HEK293 (cell line): ENCODE measurements around the gene NFIL3.

Experiments
- BCL11A ChIP-seq: fragments of 450-650 bp; formaldehyde crosslinking; IDR thresholded peaks from 2 replicates; pipeline ENCODE4 v1.5.1; 2016; ENCODE audit warnings: low read depth, missing biosample characterization, missing genetic modification characterization
- BCL11B ChIP-seq: fragments of 450-650 bp; formaldehyde crosslinking; IDR thresholded peaks from 2 replicates; pipeline ENCODE4 v1.5.1; 2016; ENCODE audit warnings: low read depth, missing biosample characterization, missing genetic modification characterization
- GLI4 ChIP-seq: fragments of 450-650 bp; formaldehyde crosslinking; IDR thresholded peaks from 2 replicates; pipeline ENCODE4 v1.5.1; 2016; ENCODE audit warnings: missing biosample characterization, missing genetic modification characterization
- KLF7 ChIP-seq: fragments of 450-650 bp; formaldehyde crosslinking; IDR thresholded peaks from 2 replicates; pipeline ENCODE4 v1.5.1; 2016; ENCODE audit warnings: missing biosample characterization, missing genetic modification characterization, borderline replicate concordance
- MZF1 ChIP-seq: fragments of 450-650 bp; formaldehyde crosslinking; IDR thresholded peaks from 2 replicates; pipeline ENCODE4 v1.5.1; 2017; ENCODE audit warnings: missing biosample characterization, missing genetic modification characterization, borderline replicate concordance
- RBAK ChIP-seq: fragments of 450-650 bp; formaldehyde crosslinking; IDR thresholded peaks from 2 replicates; pipeline ENCODE4 v1.5.1; 2016; ENCODE audit warnings: missing biosample characterization, missing genetic modification characterization
- SALL2 ChIP-seq: fragments of 450-650 bp; formaldehyde crosslinking; IDR thresholded peaks from 2 replicates; pipeline ENCODE4 v1.5.0; 2017; ENCODE audit warnings: missing biosample characterization, mild to moderate bottlenecking, missing genetic modification characterization, borderline replicate concordance
- SP3 ChIP-seq: fragments of 450-650 bp; formaldehyde crosslinking; IDR thresholded peaks from 2 replicates; pipeline ENCODE4 v1.5.1; 2016; ENCODE audit warnings: missing biosample characterization, missing genetic modification characterization
- SP7 ChIP-seq: fragments of 450-650 bp; formaldehyde crosslinking; IDR thresholded peaks from 2 replicates; pipeline ENCODE4 v1.5.1; 2016; ENCODE audit warnings: missing biosample characterization, missing genetic modification characterization
- TCF7L2 ChIP-seq: IDR thresholded peaks from 2 replicates; pipeline ENCODE4 v1.6.1; 2011; ENCODE audit warnings: low read depth, mild to moderate bottlenecking, inconsistent platforms, low read length, moderate library complexity, borderline replicate concordance
- ZFP37 ChIP-seq: fragments of 450-650 bp; formaldehyde crosslinking; IDR thresholded peaks from 2 replicates; pipeline ENCODE4 v1.5.1; 2016; ENCODE audit warnings: missing biosample characterization, missing genetic modification characterization
- ZIC2 ChIP-seq: fragments of 450-650 bp; formaldehyde crosslinking; IDR thresholded peaks from 2 replicates; pipeline ENCODE4 v1.5.1; 2016; ENCODE audit warnings: missing biosample characterization, missing genetic modification characterization
- ZNF132 ChIP-seq: fragments of 450-650 bp; formaldehyde crosslinking; IDR thresholded peaks from 2 replicates; pipeline ENCODE4 v1.5.1; 2017; ENCODE audit warnings: missing biosample characterization, missing genetic modification characterization, borderline replicate concordance
- ZNF169 ChIP-seq: fragments of 450-650 bp; formaldehyde crosslinking; IDR thresholded peaks from 2 replicates; pipeline ENCODE4 v1.5.1; 2016; ENCODE audit warnings: missing biosample characterization, missing genetic modification characterization
- ZNF211 ChIP-seq: fragments of 450-650 bp; formaldehyde crosslinking; IDR thresholded peaks from 2 replicates; pipeline ENCODE4 v1.5.1; 2016; ENCODE audit warnings: low read depth, missing biosample characterization, missing genetic modification characterization
- ZNF214 ChIP-seq: fragments of 450-650 bp; formaldehyde crosslinking; IDR thresholded peaks from 2 replicates; pipeline ENCODE4 v1.5.1; 2017; ENCODE audit warnings: missing biosample characterization, mild to moderate bottlenecking, missing genetic modification characterization, borderline replicate concordance
- ZNF341 ChIP-seq: fragments of 450-650 bp; formaldehyde crosslinking; IDR thresholded peaks from 2 replicates; pipeline ENCODE4; 2016; ENCODE audit warnings: low read depth, missing biosample characterization, missing genetic modification characterization
- ZNF394 ChIP-seq: fragments of 450-650 bp; formaldehyde crosslinking; IDR thresholded peaks from 2 replicates; pipeline ENCODE4 v1.5.1; 2016; ENCODE audit warnings: missing biosample characterization, missing genetic modification characterization, mild to moderate bottlenecking, moderate library complexity, borderline replicate concordance
- ZNF560 ChIP-seq: fragments of 450-650 bp; formaldehyde crosslinking; IDR thresholded peaks from 2 replicates; pipeline ENCODE4 v1.5.1; 2017; ENCODE audit warnings: missing biosample characterization, missing genetic modification characterization, borderline replicate concordance
- ZNF626 ChIP-seq: fragments of 450-650 bp; sonication (Bioruptor Pico); formaldehyde crosslinking; IDR thresholded peaks from 2 replicates; pipeline ENCODE4 v1.5.1; 2018; ENCODE audit warnings: missing biosample characterization, missing genetic modification characterization, inconsistent platforms
- ZNF670 ChIP-seq: fragments of 450-650 bp; formaldehyde crosslinking; IDR thresholded peaks from 2 replicates; pipeline ENCODE4 v1.5.1; 2016; ENCODE audit warnings: missing biosample characterization, missing genetic modification characterization, low read depth
- ZNF707 ChIP-seq: fragments of 450-650 bp; formaldehyde crosslinking; IDR thresholded peaks from 2 replicates; pipeline ENCODE4 v1.5.1; 2016; ENCODE audit warnings: missing biosample characterization, missing genetic modification characterization
- ZNF747 ChIP-seq: fragments of 450-650 bp; formaldehyde crosslinking; IDR thresholded peaks from 2 replicates; pipeline ENCODE4 v1.5.1; 2016; ENCODE audit warnings: missing biosample characterization, missing genetic modification characterization
- ZNF777 ChIP-seq: fragments of 450-650 bp; formaldehyde crosslinking; IDR thresholded peaks from 2 replicates; pipeline ENCODE4 v1.5.1; 2017; ENCODE audit warnings: missing biosample characterization, missing genetic modification characterization, borderline replicate concordance
- TF ChIP-seq, protein P1 (sequence below): fragments of 450-650 bp; formaldehyde crosslinking; IDR thresholded peaks from 2 replicates; pipeline ENCODE4 v1.5.1; 2016; ENCODE audit warnings: missing biosample characterization, missing genetic modification characterization
- TF ChIP-seq, protein P2 (sequence below): fragments of 450-650 bp; formaldehyde crosslinking; IDR thresholded peaks from 2 replicates; pipeline ENCODE4 v1.5.1; 2016; ENCODE audit warnings: missing biosample characterization, missing genetic modification characterization
- TF ChIP-seq, protein P3 (sequence below): fragments of 450-650 bp; formaldehyde crosslinking; IDR thresholded peaks from 2 replicates; pipeline ENCODE4; 2016; ENCODE audit warnings: missing biosample characterization, missing genetic modification characterization
- TF ChIP-seq, protein P4 (sequence below): fragments of 450-650 bp; formaldehyde crosslinking; IDR thresholded peaks from 2 replicates; pipeline ENCODE4 v1.5.1; 2016; ENCODE audit warnings: missing biosample characterization, missing genetic modification characterization
- TF ChIP-seq, protein P5 (sequence below): fragments of 450-650 bp; IDR thresholded peaks from 2 replicates; pipeline ENCODE4 v1.5.1; 2018; ENCODE audit warnings: missing biosample characterization, mild to moderate bottlenecking, missing genetic modification characterization

NFIL3 gene

DNA sequence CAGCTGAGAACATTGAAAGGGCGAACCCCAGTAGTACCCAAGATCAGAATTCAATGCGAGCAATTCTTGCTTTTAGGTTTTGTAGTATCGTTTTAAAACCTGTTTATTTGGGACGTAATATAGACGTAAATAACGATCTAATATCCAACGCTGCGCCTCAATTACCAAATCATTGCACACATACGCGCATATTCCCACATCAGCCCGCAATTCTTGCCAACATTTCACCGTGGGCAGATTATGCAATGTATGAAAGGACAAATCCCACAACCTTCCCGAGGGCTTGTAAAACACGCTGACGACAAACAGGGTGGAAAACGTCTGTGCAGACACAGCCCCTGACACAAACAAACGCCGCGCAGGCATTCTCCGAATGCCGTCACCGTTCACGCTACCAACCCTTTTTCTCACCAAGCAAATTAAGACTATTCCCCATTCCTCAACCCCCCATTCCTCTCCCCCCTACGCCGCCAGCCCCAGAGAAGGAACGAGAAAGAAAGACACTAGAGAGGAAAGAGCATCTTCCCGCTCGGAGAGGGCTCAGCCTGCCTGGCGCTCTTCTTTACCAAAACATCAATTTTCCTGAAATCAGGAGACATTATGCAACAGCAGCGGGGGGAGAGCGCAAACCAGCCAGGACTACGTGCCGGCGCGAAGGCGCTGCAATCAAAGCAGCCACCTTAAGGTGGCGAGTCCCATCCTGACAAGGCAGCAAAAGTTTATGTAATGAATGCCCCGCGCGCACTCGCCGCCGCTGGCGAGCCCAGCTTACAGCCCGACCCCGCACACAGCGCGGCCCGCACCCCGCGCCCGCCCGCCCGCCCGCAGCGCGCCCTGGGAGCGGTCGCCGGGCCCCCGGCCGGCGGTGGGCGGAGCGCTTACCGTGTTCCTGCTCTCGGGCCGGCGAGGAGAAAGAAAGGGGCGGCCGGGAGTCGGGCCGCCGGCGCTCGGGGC is 597 bp downstream of the NFIL3 start (continued):
- TF ChIP-seq SP3 (tag by site-specific recombination), result no peak
- TF ChIP-seq SP7 (tag by site-specific recombination), result no peak
- TF ChIP-seq, protein P1, sequence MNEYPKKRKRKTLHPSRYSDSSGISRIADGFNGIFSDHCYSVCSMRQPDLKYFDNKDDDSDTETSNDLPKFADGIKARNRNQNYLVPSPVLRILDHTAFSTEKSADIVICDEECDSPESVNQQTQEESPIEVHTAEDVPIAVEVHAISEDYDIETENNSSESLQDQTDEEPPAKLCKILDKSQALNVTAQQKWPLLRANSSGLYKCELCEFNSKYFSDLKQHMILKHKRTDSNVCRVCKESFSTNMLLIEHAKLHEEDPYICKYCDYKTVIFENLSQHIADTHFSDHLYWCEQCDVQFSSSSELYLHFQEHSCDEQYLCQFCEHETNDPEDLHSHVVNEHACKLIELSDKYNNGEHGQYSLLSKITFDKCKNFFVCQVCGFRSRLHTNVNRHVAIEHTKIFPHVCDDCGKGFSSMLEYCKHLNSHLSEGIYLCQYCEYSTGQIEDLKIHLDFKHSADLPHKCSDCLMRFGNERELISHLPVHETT (tag by site-specific recombination), result no peak
- TF ChIP-seq, protein P2, sequence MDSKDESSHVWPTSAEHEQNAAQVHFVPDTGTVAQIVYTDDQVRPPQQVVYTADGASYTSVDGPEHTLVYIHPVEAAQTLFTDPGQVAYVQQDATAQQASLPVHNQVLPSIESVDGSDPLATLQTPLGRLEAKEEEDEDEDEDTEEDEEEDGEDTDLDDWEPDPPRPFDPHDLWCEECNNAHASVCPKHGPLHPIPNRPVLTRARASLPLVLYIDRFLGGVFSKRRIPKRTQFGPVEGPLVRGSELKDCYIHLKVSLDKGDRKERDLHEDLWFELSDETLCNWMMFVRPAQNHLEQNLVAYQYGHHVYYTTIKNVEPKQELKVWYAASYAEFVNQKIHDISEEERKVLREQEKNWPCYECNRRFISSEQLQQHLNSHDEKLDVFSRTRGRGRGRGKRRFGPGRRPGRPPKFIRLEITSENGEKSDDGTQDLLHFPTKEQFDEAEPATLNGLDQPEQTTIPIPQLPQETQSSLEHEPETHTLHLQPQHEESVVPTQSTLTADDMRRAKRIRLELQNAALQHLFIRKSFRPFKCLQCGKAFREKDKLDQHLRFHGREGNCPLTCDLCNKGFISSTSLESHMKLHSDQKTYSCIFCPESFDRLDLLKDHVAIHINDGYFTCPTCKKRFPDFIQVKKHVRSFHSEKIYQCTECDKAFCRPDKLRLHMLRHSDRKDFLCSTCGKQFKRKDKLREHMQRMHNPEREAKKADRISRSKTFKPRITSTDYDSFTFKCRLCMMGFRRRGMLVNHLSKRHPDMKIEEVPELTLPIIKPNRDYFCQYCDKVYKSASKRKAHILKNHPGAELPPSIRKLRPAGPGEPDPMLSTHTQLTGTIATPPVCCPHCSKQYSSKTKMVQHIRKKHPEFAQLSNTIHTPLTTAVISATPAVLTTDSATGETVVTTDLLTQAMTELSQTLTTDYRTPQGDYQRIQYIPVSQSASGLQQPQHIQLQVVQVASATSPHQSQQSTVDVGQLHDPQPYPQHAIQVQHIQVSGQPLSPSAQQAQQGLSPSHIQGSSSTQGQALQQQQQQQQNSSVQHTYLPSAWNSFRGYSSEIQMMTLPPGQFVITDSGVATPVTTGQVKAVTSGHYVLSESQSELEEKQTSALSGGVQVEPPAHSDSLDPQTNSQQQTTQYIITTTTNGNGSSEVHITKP, result 0 out of 2 replicates have a peak, but pooled peaks have one; percentile 7
- no peak for TF ChIP-seq ZNF214 (tag by site-specific recombination)
- TF ChIP-seq ZFP37 (tag by site-specific recombination), result no peak
- no peak for TF ChIP-seq ZNF211
- no peak for TF ChIP-seq ZNF132 (tag by site-specific recombination)
- TF ChIP-seq ZNF747, result no peak
- TF ChIP-seq GLI4 (tag by site-specific recombination), result no peak
- no peak for TF ChIP-seq KLF7 (tag by site-specific recombination)
- no peak for TF ChIP-seq ZNF707 (tag by site-specific recombination)
- TF ChIP-seq ZNF169 (tag by site-specific recombination), result no peak
- TF ChIP-seq ZNF670 (tag by site-specific recombination), result no peak
- TF ChIP-seq ZIC2, result no peak
- TF ChIP-seq ZNF560 (tag by site-specific recombination), result no peak
- peak; percentile 97 for TF ChIP-seq ZNF341 (tag by site-specific recombination)
- no peak for TF ChIP-seq RBAK (tag by site-specific recombination)
- no peak for TF ChIP-seq ZNF626
- TF ChIP-seq ZNF394 (tag by site-specific recombination), result no peak
- no peak for TF ChIP-seq BCL11A (tag by site-specific recombination)
- TF ChIP-seq, protein P3, sequence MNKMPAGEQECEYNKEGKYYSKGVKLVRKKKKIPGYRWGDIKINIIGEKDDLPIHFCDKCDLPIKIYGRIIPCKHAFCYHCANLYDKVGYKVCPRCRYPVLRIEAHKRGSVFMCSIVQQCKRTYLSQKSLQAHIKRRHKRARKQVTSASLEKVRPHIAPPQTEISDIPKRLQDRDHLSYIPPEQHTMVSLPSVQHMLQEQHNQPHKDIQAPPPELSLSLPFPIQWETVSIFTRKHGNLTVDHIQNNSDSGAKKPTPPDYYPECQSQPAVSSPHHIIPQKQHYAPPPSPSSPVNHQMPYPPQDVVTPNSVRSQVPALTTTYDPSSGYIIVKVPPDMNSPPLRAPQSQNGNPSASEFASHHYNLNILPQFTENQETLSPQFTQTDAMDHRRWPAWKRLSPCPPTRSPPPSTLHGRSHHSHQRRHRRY (tag by site-specific recombination), result no peak
- no peak for TF ChIP-seq TCF7L2
- no peak for TF ChIP-seq BCL11B (tag by site-specific recombination)
- TF ChIP-seq, protein P4, sequence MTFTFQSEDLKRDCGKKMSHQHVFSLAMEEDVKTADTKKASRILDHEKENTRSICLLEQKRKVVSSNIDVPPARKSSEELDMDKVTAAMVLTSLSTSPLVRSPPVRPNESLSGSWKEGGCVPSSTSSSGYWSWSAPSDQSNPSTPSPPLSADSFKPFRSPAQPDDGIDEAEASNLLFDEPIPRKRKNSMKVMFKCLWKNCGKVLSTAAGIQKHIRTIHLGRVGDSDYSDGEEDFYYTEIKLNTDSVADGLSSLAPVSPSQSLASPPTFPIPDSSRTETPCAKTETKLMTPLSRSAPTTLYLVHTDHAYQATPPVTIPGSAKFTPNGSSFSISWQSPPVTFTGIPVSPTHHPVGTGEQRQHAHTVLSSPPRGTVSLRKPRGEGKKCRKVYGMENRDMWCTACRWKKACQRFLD (tag by site-specific recombination), result no peak
- no peak for TF ChIP-seq SALL2 (tag by site-specific recombination)
- peak; percentile 33; the same call in 1 of the 2 replicates for TF ChIP-seq MZF1
- no peak for TF ChIP-seq ZNF777 (tag by site-specific recombination)
- TF ChIP-seq, protein P5, sequence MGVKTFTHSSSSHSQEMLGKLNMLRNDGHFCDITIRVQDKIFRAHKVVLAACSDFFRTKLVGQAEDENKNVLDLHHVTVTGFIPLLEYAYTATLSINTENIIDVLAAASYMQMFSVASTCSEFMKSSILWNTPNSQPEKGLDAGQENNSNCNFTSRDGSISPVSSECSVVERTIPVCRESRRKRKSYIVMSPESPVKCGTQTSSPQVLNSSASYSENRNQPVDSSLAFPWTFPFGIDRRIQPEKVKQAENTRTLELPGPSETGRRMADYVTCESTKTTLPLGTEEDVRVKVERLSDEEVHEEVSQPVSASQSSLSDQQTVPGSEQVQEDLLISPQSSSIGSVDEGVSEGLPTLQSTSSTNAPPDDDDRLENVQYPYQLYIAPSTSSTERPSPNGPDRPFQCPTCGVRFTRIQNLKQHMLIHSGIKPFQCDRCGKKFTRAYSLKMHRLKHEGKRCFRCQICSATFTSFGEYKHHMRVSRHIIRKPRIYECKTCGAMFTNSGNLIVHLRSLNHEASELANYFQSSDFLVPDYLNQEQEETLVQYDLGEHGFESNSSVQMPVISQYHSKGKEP (tag by site-specific recombination), result no peak
